Measurements from ENCODE around the gene RSU1.

- TF ChIP-seq NR2C2 (IDR thresholded peaks at IDR 0.05; ENCODE audit: borderline replicate concordance, control insufficient read depth, insufficient read length, low read depth) (no peak), POLR2A (IDR thresholded peaks at IDR 0.05; ENCODE audit: low read depth, low read length) (no peak), CTCF (IDR thresholded peaks at IDR 0.05 in 2 of 3, conservative IDR thresholded peaks at IDR 0.05 in 1 of 3; ENCODE audit: control insufficient read depth in 2 of 3, extremely low read depth in 1 of 3, insufficient read depth in 1 of 3, low read depth in 3 of 3, low read length in 3 of 3) (no peak), TBL1XR1 (IDR thresholded peaks at IDR 0.05; ENCODE audit: low read depth, low read length) (no peak), SMAD1 (IDR thresholded peaks at IDR 0.05; ENCODE audit: low read depth, partially characterized antibody) (no peak), CBFB (IDR thresholded peaks at IDR 0.05; ENCODE audit: low read depth) (no peak), ZZZ3 (IDR thresholded peaks at IDR 0.05; ENCODE audit: control insufficient read depth, insufficient read length, low read depth) (no peak), MYC (IDR thresholded peaks at IDR 0.05; ENCODE audit: insufficient read depth, insufficient read length, insufficient replicate concordance, low read length, severe bottlenecking) (no peak), CREB1 (IDR thresholded peaks at IDR 0.05; ENCODE audit: low read depth) (no peak), YY1 (IDR thresholded peaks at IDR 0.05; ENCODE audit: low read depth, low read length) (no peak), CHD2 (IDR thresholded peaks at IDR 0.05; ENCODE audit: borderline replicate concordance, low read depth, low read length) (no peak), BHLHE40 (IDR thresholded peaks at IDR 0.05; ENCODE audit: borderline replicate concordance in 1 of 2, low read depth in 2 of 2, low read length in 1 of 2) (no peak)
- TF ChIP-seq, protein P1, sequence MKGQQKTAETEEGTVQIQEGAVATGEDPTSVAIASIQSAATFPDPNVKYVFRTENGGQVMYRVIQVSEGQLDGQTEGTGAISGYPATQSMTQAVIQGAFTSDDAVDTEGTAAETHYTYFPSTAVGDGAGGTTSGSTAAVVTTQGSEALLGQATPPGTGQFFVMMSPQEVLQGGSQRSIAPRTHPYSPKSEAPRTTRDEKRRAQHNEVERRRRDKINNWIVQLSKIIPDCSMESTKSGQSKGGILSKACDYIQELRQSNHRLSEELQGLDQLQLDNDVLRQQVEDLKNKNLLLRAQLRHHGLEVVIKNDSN (IDR thresholded peaks at IDR 0.05; ENCODE audit: borderline replicate concordance, extremely low read length, insufficient read depth, low read depth, low read length) = no peak
These were observed 116.9 kb downstream of the RSU1 start for GRCh38 chr10:16700331-16700730.
